Ovary (tissue), 3 donors: ENCODE measurements around the gene SLC1A2.

Experiments used
- EP300 ChIP-seq: sonication (generic); formaldehyde crosslinking; IDR thresholded peaks from one replicate; pipeline ENCODE4 v1.6.1; 2017; ENCODE audit warnings: antibody characterized with exemption
- POLR2A ChIP-seq: fragments of 450-650 bp; IDR thresholded peaks from one replicate; pipeline ENCODE4 v1.6.1; 2017; ENCODE audit warnings: antibody characterized with exemption, mild to moderate bottlenecking, moderate library complexity
- TF ChIP-seq, protein P1 (sequence below), 3 donors: fragments of 450-650 bp in 2 of 3; fragments of 200-600 bp in 1 of 3; IDR thresholded peaks; one replicate each; pipeline versions ENCODE4 v1.5.1 to v1.8.0; 2016 to 2022; ENCODE audit warnings: antibody characterized with exemption in 3 of 3, mild to moderate bottlenecking in 1 of 3
- donor health status: DM: no; HTN: no; CAD: no.

DNA sequence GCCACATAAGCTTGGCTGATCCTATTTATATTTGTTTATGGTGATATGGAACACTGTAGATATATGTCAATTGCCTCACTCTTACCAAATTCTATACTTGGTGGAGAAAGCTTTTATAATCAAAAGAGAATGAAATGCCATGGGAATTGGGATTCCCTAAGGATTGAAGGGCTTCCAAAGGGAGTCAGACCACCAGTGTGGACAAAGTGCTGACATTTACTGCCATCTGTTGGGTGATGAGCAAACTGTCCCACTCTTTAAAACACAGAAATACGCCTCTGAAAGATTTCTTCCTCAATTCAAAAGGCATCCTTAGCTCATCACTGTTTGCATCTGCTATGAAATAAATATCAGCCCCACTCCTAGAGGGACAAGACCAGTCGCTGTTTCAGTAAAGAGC, 7.1 kb downstream of the SLC1A2 start:
- no peak for TF ChIP-seq POLR2A
- TF ChIP-seq, protein P1, sequence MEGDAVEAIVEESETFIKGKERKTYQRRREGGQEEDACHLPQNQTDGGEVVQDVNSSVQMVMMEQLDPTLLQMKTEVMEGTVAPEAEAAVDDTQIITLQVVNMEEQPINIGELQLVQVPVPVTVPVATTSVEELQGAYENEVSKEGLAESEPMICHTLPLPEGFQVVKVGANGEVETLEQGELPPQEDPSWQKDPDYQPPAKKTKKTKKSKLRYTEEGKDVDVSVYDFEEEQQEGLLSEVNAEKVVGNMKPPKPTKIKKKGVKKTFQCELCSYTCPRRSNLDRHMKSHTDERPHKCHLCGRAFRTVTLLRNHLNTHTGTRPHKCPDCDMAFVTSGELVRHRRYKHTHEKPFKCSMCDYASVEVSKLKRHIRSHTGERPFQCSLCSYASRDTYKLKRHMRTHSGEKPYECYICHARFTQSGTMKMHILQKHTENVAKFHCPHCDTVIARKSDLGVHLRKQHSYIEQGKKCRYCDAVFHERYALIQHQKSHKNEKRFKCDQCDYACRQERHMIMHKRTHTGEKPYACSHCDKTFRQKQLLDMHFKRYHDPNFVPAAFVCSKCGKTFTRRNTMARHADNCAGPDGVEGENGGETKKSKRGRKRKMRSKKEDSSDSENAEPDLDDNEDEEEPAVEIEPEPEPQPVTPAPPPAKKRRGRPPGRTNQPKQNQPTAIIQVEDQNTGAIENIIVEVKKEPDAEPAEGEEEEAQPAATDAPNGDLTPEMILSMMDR (IDR thresholded peaks at IDR 0.05), result no peak
- TF ChIP-seq EP300, result no peak
